Measurements from ENCODE around the gene CIBAR2.

- TF ChIP-seq CTCF (IDR thresholded peaks at IDR 0.05) = no peak
- no peak for TF ChIP-seq POLR2A (IDR thresholded peaks at IDR 0.05)
Measured at GRCh38 chr16:85083051-85083639, 29.1 kb downstream of the CIBAR2 start.
